GM12891 (cell line): Measurements from ENCODE around the gene VSTM2L.

Source experiments
- DNase-seq: peaks from one replicate; pipeline ENCODE4 v3.0.0; 2011; ENCODE audit warnings: low spot score; ENCODE audit not compliant: insufficient read length
- FAIRE-seq: peaks from 2 replicates; lab custom pipeline; 2011; peaks lifted over from hg19 to GRCh38; lab: Jason Lieb, UNC
- PAX5 ChIP-seq: IDR thresholded peaks from 2 replicates; pipeline ENCODE4 v1.6.1; 2011; ENCODE audit warnings: low read length, moderate library complexity, mild to moderate bottlenecking; ENCODE audit not compliant: insufficient read depth, severe bottlenecking
- POLR2A ChIP-seq: IDR thresholded peaks from 2 replicates; pipeline ENCODE4 v1.6.1; 2011; ENCODE audit warnings: low read depth, low read length, control low read depth
- POLR2AphosphoS5 ChIP-seq: IDR thresholded peaks from 2 replicates; pipeline ENCODE4 v1.6.1; 2011; ENCODE audit warnings: low read depth, low read length, control low read depth
- POU2F2 ChIP-seq: IDR thresholded peaks from 2 replicates; pipeline ENCODE4 v1.6.1; 2011; ENCODE audit warnings: low read depth, mild to moderate bottlenecking, control low read depth, low read length, moderate library complexity
- SPI1 ChIP-seq: IDR thresholded peaks from 2 replicates; pipeline ENCODE4 v1.6.1; 2011; ENCODE audit warnings: low read depth, low read length, control low read depth
- TAF1 ChIP-seq: IDR thresholded peaks from 2 replicates; pipeline ENCODE4 v1.6.1; 2011; ENCODE audit warnings: low read depth, low read length, control low read depth

The VSTM2L gene

DNA sequence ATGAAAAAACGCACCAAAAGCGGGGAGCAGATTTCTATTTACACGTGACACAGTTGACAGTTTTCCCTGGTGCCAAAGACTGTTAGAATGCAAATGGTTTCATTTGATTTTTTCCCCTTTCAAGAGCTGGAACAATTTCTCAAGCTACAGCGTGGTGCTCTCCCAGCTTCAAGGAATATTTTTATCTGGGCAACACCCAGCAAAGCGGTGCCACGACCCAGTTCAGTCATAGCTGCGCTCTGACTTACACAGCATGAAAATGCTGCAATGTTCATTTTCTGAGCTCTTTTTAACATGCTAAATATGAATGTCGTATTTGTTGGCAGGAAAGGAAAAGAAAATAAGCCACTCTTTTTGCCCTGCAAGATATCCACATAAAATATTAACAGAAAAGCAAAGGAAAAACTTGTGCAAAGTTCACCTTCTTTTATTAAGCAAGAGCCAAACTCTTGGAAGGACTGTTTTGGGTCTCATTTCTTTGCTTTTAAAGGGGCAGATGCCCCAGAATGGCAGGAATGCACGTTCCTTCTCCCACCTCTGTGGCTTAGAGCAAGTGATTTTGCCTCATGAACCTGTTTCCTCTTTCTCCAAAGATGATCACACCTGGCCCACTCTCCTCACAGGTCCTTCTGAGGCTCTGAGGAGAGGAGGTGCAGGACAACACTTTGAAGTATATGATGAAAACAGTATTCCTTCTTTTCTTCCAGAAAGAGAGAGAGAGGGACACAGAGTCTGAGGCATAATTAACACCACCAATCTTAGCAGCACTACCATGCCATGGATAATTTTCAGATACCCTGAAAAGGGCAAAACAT lies 83.3 kb downstream of the VSTM2L start:
- TF ChIP-seq POU2F2 (no peak), POLR2AphosphoS5 (no peak), PAX5 (no peak), POLR2A (no peak), TAF1 (no peak), SPI1 (no peak)
- FAIRE-seq = no peak
- no peak for DNase-seq

DNA sequence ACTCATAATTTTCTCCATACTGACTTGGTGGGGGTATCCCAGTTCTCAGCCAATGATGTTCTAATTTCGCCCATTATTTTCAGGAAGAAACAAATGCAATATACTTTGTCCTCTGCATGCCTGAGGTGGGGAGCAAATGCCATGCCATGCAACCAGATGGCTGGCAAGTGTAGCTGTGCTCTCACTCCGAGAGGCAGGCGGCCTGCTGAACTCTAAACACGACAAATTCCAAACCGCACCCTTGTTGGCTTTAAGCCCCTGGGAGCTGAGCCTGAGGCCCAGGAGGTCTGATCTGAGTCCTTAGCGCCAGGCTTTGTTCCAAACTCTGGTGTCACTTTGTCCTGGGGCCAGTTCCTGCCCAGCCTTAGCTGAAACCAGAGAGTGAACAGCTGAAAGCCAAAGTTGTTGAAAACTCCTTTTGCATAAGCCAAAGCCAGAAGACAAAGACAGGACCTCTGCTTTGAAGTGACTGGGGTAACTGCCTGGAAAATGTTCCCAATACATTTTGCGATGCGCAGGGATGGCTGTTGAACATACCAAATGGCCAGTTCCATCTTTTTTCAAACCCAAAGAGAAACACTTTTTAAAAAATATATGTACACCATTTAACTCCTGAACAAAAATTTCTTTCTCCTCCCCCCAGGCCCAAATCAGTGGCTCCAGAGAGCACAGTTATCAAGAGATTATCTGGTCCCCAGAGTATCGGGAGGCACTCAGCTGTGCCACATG lies 84.1 kb downstream of the VSTM2L start:
- no peak for TF ChIP-seq TAF1
- no peak for TF ChIP-seq PAX5
- no peak for TF ChIP-seq POLR2A
- TF ChIP-seq POLR2AphosphoS5 = no peak
- no peak for TF ChIP-seq SPI1
- TF ChIP-seq POU2F2 = no peak
- DNase-seq (no peak), FAIRE-seq (no peak)

DNA sequence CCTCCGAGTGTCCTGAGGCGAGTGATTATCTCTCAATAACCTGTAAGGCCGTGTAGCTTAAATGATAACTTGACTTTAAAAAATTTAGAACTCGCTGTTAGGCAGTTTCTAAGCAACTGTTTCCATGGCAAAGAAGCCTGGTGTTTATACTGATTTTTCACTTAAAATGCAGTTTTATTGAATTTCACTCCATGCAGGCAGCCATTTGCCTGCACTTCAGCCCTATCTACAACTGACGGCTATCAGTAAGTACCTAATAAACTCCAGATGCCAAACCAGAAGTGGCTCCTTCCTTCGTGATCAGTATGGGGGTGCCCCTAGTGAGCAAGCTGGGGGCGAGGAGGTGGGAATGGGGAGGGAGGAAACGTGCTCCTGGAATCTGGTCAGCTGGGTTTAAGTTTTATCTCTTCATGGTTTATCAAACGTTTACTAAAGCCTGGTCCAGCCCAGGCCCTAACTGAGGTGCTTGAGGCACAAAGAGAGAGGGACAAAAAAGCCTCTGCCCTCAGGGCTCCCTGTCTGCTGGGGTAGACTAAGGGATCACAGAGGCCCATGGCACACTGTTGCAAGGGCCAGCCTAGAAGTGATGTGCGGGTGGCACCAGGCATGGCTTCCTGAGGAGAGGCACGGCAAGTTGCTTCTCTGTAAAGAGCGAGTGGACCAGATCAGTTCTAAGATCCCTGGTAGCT lies 84.8 kb downstream of the VSTM2L start:
- no peak for FAIRE-seq
- no peak for TF ChIP-seq POU2F2
- no peak for TF ChIP-seq POLR2AphosphoS5
- no peak for TF ChIP-seq SPI1
- no peak for TF ChIP-seq TAF1
- TF ChIP-seq PAX5 = no peak
- no peak for TF ChIP-seq POLR2A
- DNase-seq = no peak

DNA sequence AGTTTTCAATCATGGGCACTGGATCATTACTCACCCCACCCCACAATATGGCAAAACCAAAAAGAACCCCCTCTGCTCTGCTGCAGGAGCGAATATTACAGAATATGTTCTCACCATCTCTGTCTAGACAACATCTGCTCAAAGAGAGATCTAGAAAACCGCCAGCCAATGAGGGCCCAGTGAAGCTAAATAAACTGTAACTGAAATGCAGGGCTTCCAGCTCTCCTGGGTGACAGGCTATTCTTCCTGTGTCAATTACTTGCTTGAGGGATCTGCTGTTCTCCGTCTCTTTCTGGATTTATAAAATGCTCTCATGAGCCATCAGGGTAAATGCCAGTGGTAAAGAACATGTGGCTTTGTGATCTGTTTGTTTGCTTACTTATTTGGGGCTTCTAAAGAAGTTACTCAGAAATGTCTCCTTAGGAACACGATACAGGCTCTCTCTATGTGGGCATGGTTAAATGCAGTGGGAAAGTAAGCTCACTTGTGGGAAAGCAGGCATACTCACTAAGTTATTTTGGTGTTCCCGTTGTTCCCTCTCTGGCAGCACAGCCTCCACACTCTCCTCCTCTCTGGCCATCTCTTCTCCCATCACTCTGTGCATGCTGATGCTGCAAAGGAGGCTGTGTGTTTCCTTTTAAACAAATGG lies 85.5 kb downstream of the VSTM2L start:
- no peak for TF ChIP-seq POLR2AphosphoS5
- no peak for TF ChIP-seq POU2F2
- TF ChIP-seq POLR2A = no peak
- no peak for TF ChIP-seq PAX5
- TF ChIP-seq SPI1 = no peak
- TF ChIP-seq TAF1 = no peak
- no peak for FAIRE-seq
- DNase-seq = no peak

DNA sequence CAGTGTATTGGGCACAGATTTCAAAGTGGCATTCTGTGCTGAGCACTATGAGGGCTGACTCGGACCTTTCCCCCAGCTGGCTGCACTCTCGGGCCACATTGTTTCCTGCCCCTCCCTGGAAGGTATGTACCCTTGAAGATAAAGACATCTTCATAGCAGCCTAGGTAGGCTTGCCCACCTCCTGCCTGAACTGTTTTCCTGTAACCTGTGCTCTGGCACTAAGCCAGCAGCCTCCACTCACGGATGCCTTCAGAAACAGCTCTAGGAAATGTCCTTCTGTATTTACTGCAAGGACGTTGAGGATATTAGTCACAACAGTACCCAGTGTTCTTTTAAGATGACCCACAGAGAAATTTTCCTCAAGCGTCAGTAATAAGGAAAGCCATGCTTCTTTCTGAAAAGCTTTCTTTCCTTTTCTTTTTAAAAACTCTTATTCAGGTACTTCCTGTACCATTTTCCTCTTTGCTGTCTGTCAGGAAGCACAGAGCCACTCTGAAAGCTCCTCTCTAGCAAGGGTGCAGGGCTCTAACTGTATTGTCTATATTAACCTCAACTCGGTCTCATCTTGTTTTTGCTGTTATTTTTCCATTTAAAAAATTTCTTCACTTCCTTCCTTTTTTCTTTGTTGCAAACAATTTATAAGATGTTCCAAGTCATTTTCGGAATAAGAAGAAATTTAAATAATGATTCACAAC lies 86.8 kb downstream of the VSTM2L start:
- no peak for TF ChIP-seq TAF1
- FAIRE-seq (no peak), DNase-seq (no peak)

DNA sequence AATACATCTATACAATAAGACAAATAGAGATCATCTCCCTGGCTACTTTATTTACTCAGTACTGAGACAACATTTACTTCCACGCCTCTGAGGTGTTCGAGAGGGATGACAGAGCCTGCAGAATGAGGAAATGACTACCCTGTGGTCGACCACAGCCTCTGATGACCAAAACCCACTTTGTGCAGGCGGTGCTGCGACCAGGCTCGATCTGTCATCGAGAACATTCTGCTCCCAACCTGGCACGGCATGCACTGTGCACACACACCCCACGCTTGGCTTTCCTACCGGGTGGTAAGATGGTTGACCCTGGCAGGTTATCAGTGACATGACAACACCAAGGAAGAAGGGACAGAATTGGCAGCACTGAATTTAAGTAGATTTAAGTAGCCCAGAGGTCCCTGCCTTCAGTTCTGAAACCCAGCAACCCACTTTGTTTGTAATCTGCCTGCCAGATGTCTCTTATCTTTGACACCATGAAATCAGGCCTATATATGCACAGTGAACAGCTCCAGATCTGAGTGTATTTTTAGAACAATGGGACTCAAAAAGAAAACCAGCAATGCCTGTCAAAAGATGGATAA lies 87.7 kb downstream of the VSTM2L start:
- FAIRE-seq (peak; percentile 92), DNase-seq (peak; percentile 68)
- TF ChIP-seq POU2F2 = peak; percentile 94
- TF ChIP-seq POLR2AphosphoS5 = peak; percentile 71; the same call in 1 of the 2 replicates
- TF ChIP-seq TAF1 = no peak
- TF ChIP-seq POLR2A = no peak
- TF ChIP-seq PAX5 = peak; percentile 27
- TF ChIP-seq SPI1 = peak; percentile 99

DNA sequence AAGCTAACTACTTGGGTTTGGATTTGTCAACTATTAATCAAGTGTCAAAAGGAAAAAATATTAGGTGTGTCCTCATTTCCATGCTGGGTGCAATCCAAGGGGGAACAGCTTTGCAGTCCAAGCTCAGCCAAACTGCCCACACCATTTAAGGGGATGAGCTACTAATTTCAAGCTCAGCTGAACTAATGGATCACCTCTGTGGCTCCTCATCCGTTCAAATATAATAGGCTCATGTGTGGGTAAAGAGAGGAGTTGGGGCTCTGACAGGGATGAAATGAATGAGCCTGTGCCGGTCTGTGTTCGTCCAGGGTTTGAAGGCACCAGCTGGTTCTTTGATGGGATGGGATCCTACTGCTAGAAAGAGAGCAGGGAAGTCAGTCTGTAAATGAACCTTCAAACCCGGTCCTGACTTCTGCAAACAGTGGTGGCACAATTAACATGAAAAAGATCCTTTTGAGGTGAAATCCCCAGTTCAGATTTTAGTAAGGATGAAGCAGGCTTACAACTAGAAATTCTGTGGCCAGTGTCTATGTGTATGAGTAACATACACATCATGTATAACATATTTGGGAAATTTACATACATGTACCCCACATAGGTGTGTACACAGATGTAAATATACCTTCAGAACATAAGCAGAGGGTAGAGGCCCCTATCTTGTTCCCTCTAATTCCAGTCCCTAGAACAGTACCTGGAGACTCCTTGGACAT lies 88.4 kb downstream of the VSTM2L start:
- TF ChIP-seq POLR2AphosphoS5 (no peak), SPI1 (0 out of 2 replicates have a peak, but pooled peaks have one; percentile 4), PAX5 (no peak)
- FAIRE-seq (peak; percentile 26), DNase-seq (no peak)

DNA sequence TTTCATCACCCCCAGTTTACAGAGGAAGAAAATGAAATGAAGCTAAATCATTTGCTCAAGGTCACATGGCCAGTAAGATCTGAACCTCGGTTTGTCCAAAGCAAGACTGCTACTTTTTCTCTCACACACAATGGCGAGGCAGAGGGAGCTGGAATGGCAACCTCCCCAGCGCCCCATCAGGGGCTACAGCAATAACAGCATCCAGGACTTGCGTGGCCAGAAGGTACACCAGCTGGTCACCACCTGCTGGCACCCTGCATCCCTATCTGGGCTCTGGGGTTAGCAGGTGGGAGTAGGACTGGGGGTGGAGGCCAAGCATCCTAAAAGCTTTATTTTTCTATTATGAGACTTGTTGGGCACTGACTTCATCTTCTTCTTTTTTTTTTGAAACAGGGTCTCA lies 89.0 kb downstream of the VSTM2L start:
- FAIRE-seq = no peak
- TF ChIP-seq PAX5 = no peak
- no peak for DNase-seq
